Karpas-422 (cell line): Measurements from ENCODE around the gene ITSN1. TPM values are rescaled to one million over a fixed set of nuclear protein-coding genes. Genes with fewer than 3 reads are reported as not detected.

Experiments used
- DNase-seq: peaks from one replicate; pipeline ENCODE4 v3.0.0-alpha.2; 2015
- H2AFZ ChIP-seq: fragments of 200-600 bp; sonication (generic); 2 replicates; pipeline ENCODE4 v1.6.1; 2014; ENCODE audit warnings: antibody characterized with exemption, low read length, mixed read lengths
- H3K27ac ChIP-seq: fragments of 200-600 bp; sonication (generic); 2 replicates; pipeline ENCODE4 v1.5.1; 2014; ENCODE audit warnings: mild to moderate bottlenecking, low read length, moderate library complexity
- H3K27me3 ChIP-seq: fragments of 200-600 bp; sonication (generic); 2 replicates; pipeline ENCODE4 v1.6.1; 2014; ENCODE audit warnings: low read length, mixed read lengths
- H3K36me3 ChIP-seq: fragments of 200-600 bp; sonication (generic); 2 replicates; pipeline ENCODE4 v1.6.1; 2014; ENCODE audit warnings: low read length, mixed read lengths; ENCODE audit not compliant: insufficient read depth
- H3K4me1 ChIP-seq: fragments of 200-600 bp; sonication (generic); 2 replicates; pipeline ENCODE4 v1.6.1; 2014; ENCODE audit warnings: mild to moderate bottlenecking, low read length, mixed read lengths
- H3K4me2 ChIP-seq: fragments of 200-600 bp; sonication (generic); 2 replicates; pipeline ENCODE4 v1.6.1; 2014; ENCODE audit warnings: low read length, low read depth, mild to moderate bottlenecking; ENCODE audit not compliant: poor library complexity, severe bottlenecking
- H3K4me3 ChIP-seq: fragments of 200-600 bp; sonication (generic); 2 replicates; pipeline ENCODE4 v1.5.1; 2014; ENCODE audit warnings: mild to moderate bottlenecking, antibody characterized with exemption, low read length, mixed read lengths
- H3K79me2 ChIP-seq: fragments of 200-600 bp; sonication (generic); 2 replicates; pipeline ENCODE4 v1.6.1; 2014; ENCODE audit warnings: mild to moderate bottlenecking, low read length, mixed read lengths
- H3K9ac ChIP-seq: fragments of 200-600 bp; sonication (generic); 2 replicates; pipeline ENCODE4 v1.6.0; 2014; ENCODE audit warnings: low read length
- H3K9me2 ChIP-seq: fragments of 200-600 bp; sonication (generic), shearing (Covaris generic); replicated peaks from 2 replicates; pipeline ENCODE4 v1.6.0; 2014; ENCODE audit warnings: mild to moderate bottlenecking, low read length, moderate library complexity; ENCODE audit not compliant: insufficient read depth
- H3K9me3 ChIP-seq: fragments of 300-700, 200-600 bp; sonication (generic); 2 replicates; pipeline ENCODE4 v1.6.1; 2014; ENCODE audit warnings: low read length, mixed read lengths
- H4K20me1 ChIP-seq: fragments of 200-600 bp; sonication (generic); 2 replicates; pipeline ENCODE4 v1.6.1; 2014; ENCODE audit warnings: mild to moderate bottlenecking, antibody characterized with exemption, low read length, low read depth; ENCODE audit not compliant: insufficient read depth
- total RNA-seq: library from RNA; depleted of rRNA; stranded (reverse); fragments of >200 nt; shearing (Covaris generic); gene quantifications from 2 replicates; pipeline ENCODE4 v1.2.3, GENCODE V29; 2014; ENCODE audit warnings: low replicate concordance

ITSN1 gene
- total RNA-seq, 1 experiment from 2014 or later = 2.3 TPM

DNA sequence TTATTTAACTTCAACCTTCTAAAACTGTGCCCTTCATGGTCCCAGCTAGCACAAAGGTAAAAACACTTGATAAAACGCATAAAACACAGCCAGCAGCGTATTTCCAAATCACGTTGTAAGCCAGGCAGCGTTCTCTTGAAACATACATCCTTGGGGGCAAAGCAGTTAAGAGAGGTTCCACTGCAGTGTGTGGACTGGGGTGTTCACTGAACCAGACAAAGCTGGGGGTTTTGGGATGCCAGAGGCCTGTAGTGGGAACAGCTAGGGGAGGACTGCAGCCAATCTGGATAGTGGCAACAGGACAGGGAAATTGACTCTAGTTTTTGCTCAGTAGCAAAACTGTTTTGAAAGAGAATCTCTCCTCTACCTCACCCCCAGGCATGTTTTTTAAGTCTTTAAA, 294.8 kb downstream of the ITSN1 start:
- Histone ChIP-seq H3K4me1 (peaks cover 22% of the 10 kb centered on the region), H3K9me3 (no peaks in the 10 kb centered on the region), H3K27me3 (no peaks in the 10 kb centered on the region), H3K4me2 (peak overlapping the region; percentile 61), H3K9ac (no peak overlapping the region), H3K36me3 (no peaks in the 10 kb centered on the region), H3K27ac (no peak overlapping the region), H2AFZ (no peak overlapping the region), H3K79me2 (no peaks in the 10 kb centered on the region), H3K9me2 (no peaks in the 10 kb centered on the region), H4K20me1 (no peaks in the 10 kb centered on the region), H3K4me3 (no peak overlapping the region)
- DNase-seq = no peak

DNA sequence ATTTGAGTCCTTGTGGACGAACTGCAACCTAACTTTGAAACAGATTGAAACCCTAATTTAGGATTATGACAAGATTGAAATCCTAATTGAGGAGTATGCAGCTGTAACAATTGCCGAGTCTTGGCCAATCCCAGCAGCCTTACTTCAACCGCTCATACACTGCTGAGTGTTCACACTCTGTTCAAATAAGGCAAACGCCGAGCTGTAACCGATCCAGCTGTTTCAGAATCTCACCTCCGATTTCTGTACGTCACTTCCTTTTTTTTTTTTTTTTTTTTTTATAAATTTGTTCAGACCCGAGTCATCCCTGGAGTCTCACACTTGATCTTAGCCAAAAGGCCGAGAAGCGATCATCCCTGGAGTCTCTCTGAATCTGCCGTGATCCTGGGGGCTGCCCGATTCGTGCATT, 295.6 kb downstream of the ITSN1 start:
- Histone ChIP-seq H3K9me3 (no peaks in the 10 kb centered on the region), H3K27me3 (no peaks in the 10 kb centered on the region), H3K4me3 (peak overlapping the region; percentile 33), H3K9me2 (no peaks in the 10 kb centered on the region), H3K79me2 (no peaks in the 10 kb centered on the region), H3K27ac (no peak overlapping the region), H3K4me1 (peaks cover 15% of the 10 kb centered on the region), H2AFZ (peak overlapping the region; percentile 86), H3K4me2 (peak overlapping the region; percentile 61), H4K20me1 (no peaks in the 10 kb centered on the region), H3K9ac (peak overlapping the region; percentile 28), H3K36me3 (no peaks in the 10 kb centered on the region)
- peak; percentile 87 for DNase-seq

DNA sequence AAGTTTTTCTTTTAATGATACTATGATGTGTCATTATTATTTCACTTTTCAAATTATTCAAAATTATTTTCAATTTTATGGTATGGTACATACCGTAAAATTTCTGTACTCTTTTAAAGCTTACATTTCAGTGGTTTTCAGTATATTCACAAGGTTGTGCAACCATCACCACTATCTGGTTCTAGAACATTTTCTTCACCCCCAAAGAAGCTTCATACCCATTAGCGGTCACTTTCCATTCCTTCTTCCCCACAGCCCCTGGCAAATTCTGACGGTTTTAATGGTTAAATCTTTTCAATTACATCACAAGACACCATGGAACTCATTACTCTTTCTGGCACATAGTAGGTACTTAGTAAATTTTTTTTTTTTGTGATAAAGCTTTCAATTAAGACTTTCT, 296.1 kb downstream of the ITSN1 start:
- Histone ChIP-seq H2AFZ (peak overlapping the region; percentile 86), H3K9me3 (no peaks in the 10 kb centered on the region), H3K36me3 (no peaks in the 10 kb centered on the region), H3K9me2 (no peaks in the 10 kb centered on the region), H3K4me2 (peak overlapping the region; percentile 61), H4K20me1 (no peaks in the 10 kb centered on the region), H3K4me1 (peaks cover 15% of the 10 kb centered on the region), H3K79me2 (no peaks in the 10 kb centered on the region), H3K27ac (no peak overlapping the region), H3K4me3 (peak overlapping the region; percentile 11; the same call in 1 of the 2 replicates), H3K27me3 (no peaks in the 10 kb centered on the region), H3K9ac (no peak overlapping the region)
- DNase-seq = no peak

DNA sequence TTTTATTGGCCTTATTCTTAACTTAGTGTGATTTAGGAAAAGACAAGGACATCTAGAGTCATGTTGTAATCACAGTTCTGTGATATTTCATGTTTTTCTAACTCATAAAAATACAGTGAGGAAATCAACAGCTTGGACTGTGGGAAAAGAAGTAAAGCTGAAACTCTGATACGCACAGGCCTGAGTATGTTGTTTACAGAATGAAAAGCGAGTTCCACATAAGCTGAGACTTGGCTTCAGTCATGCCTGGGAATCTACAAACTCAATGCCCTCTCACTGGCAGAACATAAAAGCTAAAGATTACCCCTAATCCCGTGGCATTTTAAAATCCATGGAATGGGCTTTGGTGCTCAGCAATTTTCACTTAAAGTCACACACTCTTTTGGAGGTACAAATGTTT, 296.9 kb downstream of the ITSN1 start:
- no peak for DNase-seq
- Histone ChIP-seq H3K9ac (no peak overlapping the region), H3K9me2 (no peaks in the 10 kb centered on the region), H3K4me3 (no peak overlapping the region), H3K4me1 (peaks cover 15% of the 10 kb centered on the region), H3K4me2 (no peak overlapping the region), H3K9me3 (no peaks in the 10 kb centered on the region), H3K79me2 (no peaks in the 10 kb centered on the region), H4K20me1 (no peaks in the 10 kb centered on the region), H2AFZ (no peak overlapping the region), H3K27me3 (no peaks in the 10 kb centered on the region), H3K27ac (no peak overlapping the region), H3K36me3 (no peaks in the 10 kb centered on the region)

DNA sequence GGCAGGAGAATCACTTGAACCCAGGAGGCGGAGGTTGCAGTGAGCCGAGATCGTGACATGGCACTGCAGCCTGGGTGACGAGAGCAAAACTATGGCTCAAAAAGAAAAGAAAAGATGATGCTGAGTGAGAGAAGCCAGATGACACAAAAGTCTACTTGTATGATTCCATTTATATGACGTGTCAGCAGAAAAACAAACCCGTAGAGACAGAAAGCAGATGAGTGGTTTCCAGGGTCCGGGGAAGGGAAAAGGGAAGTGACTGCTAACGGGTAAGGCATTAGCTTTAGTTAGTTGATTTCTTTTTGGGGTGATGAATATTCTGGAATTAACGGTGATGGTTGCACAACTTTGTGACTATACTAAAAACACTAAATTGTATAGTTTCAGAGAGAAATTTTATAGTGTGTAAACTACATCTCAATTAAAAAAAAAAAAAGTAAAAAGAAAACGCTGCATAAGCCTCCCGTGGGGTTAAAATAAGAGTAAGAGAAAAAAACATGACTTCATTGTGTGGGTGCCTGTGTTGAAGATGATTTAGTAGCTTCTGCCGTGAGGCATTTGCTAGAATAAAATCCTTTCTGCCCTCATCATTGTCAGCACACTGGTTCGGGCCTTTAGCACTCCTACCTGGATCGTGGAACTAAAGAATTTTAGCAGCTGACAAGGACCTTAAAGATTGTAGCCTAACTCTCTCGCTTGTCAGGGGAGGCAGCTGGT, 298.0 kb downstream of the ITSN1 start:
- no peak overlapping the region for H3K27ac ChIP-seq
- DNase-seq = no peak
- no peak overlapping the region for H3K4me3 ChIP-seq
- H3K79me2 ChIP-seq = no peaks in the 10 kb centered on the region
- no peaks in the 10 kb centered on the region for H3K36me3 ChIP-seq
- no peaks in the 10 kb centered on the region for H3K9me3 ChIP-seq
- H3K9me2 ChIP-seq = no peaks in the 10 kb centered on the region
- H2AFZ ChIP-seq = no peak overlapping the region
- no peak overlapping the region for H3K4me2 ChIP-seq
- peaks cover 15% of the 10 kb centered on the region for H3K4me1 ChIP-seq
- no peaks in the 10 kb centered on the region for H3K27me3 ChIP-seq
- H3K9ac ChIP-seq = no peak overlapping the region
- H4K20me1 ChIP-seq = no peaks in the 10 kb centered on the region

DNA sequence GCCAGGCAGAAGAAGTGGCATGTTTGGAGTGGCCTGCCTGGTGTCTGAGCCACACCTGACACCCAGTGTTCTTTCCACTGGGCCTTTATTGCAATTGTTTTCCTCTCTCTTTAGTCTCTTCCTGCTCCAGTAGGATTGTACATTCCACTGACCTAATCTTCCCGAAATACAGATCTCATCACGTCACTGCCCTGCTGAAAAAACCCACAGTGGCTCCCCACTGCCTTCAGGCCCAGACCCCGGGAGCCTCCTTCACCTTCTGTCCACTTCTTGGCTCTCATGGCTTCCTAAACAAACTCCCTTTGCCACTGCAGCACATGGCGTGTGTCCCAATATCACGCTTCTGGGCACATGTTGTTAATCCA, 298.6 kb downstream of the ITSN1 start:
- no peak overlapping the region for H3K9ac ChIP-seq
- H3K9me3 ChIP-seq = no peaks in the 10 kb centered on the region
- H2AFZ ChIP-seq = no peak overlapping the region
- no peaks in the 10 kb centered on the region for H3K79me2 ChIP-seq
- no peaks in the 10 kb centered on the region for H3K9me2 ChIP-seq
- no peak overlapping the region for H3K4me2 ChIP-seq
- H3K4me1 ChIP-seq = peaks cover 15% of the 10 kb centered on the region
- H3K27me3 ChIP-seq = no peaks in the 10 kb centered on the region
- no peaks in the 10 kb centered on the region for H3K36me3 ChIP-seq
- no peak overlapping the region for H3K27ac ChIP-seq
- H4K20me1 ChIP-seq = no peaks in the 10 kb centered on the region
- no peak for DNase-seq
- H3K4me3 ChIP-seq = no peak overlapping the region

DNA sequence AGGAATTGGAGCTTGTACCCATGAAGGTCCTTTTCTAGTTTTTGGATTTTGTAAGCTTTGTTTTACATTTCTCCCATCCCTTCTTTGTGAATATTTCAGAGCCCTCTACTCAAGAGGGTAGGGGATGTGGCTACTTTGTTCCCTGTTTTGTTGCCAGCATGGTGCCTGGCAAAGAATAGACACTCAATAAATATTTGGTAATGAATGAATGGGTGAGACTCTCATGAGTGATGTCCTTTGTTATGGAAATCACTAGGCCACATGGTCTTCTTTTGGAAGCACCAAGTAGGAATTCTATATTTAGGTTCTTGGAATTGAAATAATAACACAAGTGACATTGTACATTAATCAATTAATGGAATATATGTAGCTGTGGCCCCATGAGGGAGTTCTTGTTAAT, 300.1 kb downstream of the ITSN1 start:
- Histone ChIP-seq H3K36me3 (no peaks in the 10 kb centered on the region), H3K9me3 (no peaks in the 10 kb centered on the region), H4K20me1 (no peaks in the 10 kb centered on the region), H3K4me1 (peaks cover 15% of the 10 kb centered on the region), H3K4me3 (no peak overlapping the region), H2AFZ (no peak overlapping the region), H3K27ac (no peak overlapping the region), H3K9me2 (no peaks in the 10 kb centered on the region), H3K9ac (no peak overlapping the region), H3K4me2 (no peak overlapping the region), H3K79me2 (no peaks in the 10 kb centered on the region), H3K27me3 (no peaks in the 10 kb centered on the region)
- no peak for DNase-seq

DNA sequence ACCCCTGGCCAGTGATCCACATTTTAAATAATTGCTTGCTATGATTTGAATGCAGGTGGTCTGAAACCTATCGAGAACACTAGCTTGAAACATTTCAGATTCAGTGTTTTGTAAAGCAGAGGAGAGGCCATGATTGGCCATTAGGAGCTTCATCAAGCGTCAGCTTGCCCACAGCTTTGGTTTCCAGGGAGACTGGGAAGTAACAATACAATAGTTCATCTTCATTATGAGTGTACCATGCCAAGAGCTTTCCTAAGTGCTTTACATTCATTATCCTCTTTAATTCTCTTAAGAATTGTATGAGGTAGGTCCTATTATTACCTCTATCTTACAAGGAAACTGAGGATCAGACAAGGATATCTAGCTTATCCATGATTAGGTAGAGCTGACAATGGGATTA, 301.0 kb downstream of the ITSN1 start:
- H3K4me2 ChIP-seq = no peak overlapping the region
- DNase-seq = no peak
- H3K36me3 ChIP-seq = no peaks in the 10 kb centered on the region
- H3K9me2 ChIP-seq = no peaks in the 10 kb centered on the region
- no peaks in the 10 kb centered on the region for H3K27me3 ChIP-seq
- H3K27ac ChIP-seq = no peak overlapping the region
- H3K79me2 ChIP-seq = no peaks in the 10 kb centered on the region
- H4K20me1 ChIP-seq = no peaks in the 10 kb centered on the region
- H3K4me3 ChIP-seq = no peak overlapping the region
- H3K4me1 ChIP-seq = peaks cover 15% of the 10 kb centered on the region
- no peak overlapping the region for H2AFZ ChIP-seq
- no peak overlapping the region for H3K9ac ChIP-seq
- H3K9me3 ChIP-seq = no peaks in the 10 kb centered on the region
